ENCODE results near the gene SPTBN4.
A peak's percentile ranks its signal among the peaks of the same experiment; 100 is the strongest.
"Not testable (repeated sequence)": the region's sequence is repeated elsewhere in the genome, so short reads cannot be mapped to it uniquely, and the experiment has no call there.

SPTBN4 gene

DNA sequence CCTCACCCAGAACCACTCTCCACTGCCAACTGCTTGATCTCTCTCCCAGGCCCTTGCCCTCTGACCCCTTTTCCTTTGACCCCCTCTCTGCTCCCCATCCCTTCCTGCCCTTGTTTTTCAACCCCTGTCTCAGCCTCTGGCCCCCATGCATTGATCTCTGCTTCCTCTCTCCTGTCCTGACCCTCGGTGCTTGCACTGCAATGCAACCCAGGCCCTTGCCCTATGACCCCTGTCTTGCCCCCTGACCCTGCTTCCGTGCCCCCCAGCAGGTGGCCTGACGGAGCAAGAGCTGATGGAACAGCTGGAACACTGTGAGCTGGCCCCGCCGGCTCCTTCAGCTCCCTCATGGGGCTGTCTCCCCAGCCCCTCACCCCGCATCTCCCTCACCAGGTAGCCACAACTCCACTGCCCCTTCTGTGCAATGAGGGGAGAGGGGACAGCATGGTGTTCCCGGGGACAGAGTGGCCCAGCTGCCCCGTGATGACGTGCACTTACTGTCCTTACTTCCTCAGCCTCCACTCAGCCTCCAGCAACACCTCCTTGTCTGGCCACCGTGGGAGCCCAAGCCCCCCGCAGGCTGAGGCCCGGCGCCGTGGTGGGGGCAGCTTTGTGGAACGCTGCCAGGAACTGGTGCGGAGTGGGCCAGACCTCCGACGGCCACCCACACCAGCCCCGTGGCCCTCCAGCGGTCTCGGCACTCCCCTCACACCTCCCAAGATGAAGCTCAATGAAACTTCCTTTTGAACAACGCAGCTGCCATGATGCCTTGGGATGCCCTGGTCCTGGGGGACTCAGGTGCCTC, 123.9 kb downstream of the SPTBN4 start:
- no peak for DNase-seq

DNA sequence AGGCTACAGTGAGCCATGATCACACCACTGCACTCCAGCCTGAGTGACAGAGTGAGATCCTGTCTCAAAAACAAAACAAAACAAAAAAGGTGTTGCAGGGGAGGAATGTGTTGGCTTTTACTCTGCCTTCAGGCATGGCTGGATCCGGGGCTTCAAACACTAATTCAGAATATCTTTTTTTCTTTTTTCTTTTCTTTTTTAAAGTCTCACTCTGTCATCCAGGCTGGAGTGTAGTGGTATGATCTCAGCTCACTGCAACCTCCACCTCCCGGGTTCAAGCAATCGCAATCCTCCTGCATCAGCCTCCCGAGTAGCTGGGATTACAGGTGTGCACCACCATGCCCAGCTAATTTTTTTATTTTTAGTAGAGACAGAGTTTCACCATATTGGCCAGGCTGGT, 124.9 kb downstream of the SPTBN4 start:
- not testable (repeated sequence) for DNase-seq

DNA sequence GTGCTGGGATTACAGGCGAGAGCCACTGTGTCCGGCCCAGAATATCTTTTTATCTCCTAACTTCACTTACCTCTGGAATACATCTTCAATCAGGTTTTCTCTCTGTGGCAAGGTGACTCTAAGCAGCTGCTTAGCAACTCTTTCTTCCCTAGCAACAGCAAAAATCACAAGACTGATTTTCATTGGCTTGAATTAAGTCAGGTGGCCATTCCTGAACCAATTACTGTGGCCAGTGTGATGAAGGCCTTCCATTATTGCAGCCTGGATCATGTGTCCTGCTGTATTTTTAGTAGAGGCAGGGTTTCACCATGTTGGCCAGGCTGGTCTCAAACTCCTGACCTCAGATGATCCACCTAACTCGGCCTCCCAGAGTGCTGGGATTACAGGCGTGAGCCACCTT, 125.4 kb downstream of the SPTBN4 start:
- no peak for DNase-seq

DNA sequence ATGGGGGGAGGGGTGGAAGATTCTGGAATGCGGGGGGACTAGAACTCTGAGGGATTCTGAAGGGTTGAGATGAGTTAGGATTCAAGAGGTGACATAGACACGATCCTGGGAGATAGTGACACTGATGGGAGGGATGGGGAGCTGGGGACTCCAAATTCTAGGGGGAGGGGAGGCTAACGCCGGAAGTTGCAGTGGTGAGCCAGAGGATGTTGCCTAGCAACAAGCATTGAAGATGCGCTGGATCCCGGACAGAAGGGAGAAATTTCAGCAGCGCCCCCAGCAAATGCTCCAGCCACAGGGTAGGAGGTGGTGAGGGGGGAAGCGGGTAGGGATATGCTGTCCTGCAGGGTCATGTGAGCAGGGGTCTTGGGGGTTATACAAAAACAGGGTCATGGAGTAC, 127.5 kb downstream of the SPTBN4 start:
- DNase-seq: no peak

DNA sequence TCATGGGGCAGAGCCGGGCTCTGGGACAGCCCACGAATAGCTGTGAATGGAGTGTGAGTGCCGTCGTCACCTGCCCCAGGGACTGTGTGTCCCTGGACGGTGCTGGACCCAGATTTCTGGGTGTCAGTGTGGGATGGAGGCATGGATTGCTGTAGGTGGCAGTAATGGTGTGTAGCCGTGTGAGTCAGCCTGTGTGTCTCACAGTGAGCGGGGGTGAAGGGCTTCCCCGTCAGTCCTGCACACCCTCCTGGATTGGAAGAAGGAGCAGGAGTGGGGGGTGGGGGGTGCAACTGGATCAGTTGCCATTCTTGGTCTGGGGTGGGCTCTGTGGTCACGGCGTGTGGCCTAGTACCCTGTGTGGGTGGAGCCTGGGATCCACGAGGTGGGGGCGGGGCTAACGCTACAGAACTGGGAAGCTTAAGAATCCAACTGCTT, 127.9 kb downstream of the SPTBN4 start:
- no peak for DNase-seq

DNA sequence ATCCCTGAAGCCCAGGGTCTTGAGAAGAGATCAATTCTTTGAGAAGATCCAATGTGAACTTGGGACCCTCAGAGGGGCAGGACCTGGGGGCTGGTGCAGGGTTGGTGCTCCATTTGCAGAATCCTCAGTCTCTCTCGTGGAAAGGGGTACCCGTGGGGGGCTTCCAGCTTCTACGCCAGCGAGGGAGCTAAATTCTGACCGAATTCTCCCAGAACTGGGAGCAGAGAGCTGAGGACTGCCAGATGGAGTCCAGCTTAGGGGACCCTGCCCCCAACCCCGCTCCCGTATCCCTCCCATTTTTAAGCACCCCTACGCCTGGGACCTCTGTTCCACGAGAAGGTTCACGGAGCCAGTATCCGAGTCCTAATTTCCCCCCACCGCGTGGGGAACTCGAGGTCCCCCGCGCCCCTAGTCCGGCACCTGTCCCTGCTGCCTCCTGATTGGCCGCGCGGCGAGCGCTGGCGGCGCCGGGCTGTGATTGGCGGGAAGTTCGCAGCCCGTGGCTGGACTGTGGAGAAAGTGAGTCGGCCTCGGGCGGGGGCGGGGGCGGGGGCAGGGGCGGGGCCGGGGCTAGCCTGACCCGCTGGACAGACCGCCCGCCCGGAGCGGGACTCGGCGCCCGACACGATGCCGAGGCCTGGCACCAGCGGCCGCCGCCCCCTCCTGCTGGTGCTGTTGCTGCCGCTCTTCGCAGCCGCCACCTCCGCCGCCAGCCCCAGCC, 130.0 kb downstream of the SPTBN4 start:
- DNase-seq: no peak

DNA sequence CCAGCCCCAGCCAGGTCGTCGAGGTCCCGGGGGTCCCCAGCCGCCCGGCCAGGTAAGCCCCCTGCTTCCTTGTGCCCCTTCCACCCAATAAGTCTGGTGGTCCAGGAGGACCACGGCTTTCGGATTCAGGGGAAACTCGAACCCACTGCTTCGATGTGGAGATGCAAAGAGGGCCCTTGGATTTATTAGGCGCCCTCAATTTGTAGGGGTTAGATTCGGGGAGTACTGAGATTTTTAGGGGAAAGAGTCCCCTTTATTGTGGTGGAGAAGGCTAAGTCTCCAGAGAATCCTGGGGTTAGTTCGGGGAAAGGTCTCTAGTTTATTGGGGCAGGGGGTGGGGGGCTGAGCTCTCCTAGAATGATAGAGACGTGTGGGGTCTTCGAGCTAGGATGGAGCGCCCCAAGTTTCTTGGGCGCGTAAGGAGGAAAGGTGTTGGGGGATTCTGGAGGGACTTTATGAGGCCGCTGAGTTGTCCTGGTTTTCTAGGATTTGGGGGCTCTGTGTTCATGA, 130.6 kb downstream of the SPTBN4 start:
- DNase-seq: no peak

DNA sequence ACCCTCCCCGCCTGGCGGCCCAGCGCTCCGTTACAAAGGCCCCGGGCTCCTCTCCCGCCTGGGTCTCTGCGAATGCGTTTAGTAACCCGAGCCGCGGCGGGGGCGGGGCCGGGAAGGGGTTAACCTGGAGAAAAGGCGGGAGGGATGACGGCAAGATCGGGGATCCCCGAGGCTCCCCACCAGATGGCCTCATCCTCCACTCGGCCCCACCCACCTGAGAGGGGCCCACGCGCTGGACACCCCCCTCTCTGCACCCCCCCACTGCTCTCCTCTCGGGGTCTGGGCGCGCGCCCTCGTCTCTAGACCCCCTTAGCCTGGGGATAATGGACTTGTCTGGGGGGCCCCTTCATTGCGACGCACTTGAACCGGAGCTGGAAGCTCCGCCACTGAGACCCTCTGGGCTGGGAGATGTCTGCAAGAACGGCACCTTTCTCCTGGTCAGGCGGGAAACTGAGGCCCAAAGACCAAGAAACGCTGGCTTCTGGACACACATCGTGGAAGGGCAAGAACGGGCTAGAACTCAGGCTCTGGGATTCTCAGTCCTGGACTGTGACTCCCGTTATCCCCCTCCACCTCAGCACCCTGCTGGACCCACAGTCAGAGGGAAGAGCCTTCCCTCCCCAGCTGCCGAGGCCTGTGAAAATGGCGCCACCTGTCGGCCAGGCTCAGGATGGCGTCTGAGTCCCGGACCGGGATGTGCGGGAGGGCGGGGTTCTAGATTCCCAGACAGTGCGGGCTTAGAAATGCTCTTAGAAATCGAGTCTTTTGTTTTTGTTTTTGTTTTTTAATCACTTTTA, 131.5 kb downstream of the SPTBN4 start:
- DNase-seq: peak; percentile 86

DNA sequence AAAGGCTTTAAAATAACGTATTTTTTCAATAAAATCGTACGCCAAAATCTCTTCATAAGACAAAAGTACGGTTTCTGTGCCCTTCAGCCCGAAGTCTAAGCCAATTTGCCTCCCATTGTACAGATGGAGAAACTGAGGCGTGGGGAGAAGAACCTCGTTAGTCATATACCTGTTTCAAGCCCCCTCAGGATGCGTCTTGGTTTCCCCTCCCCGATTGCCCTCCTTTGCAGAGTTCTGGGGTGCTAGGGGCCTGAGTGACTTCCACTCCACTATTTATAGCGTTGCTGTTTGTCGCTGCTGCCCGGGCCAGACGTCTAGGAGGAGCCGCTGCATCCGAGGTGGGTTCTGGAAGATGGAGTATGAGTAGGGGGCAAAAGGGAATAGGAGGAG, 132.1 kb downstream of the SPTBN4 start:
- no peak for DNase-seq

DNA sequence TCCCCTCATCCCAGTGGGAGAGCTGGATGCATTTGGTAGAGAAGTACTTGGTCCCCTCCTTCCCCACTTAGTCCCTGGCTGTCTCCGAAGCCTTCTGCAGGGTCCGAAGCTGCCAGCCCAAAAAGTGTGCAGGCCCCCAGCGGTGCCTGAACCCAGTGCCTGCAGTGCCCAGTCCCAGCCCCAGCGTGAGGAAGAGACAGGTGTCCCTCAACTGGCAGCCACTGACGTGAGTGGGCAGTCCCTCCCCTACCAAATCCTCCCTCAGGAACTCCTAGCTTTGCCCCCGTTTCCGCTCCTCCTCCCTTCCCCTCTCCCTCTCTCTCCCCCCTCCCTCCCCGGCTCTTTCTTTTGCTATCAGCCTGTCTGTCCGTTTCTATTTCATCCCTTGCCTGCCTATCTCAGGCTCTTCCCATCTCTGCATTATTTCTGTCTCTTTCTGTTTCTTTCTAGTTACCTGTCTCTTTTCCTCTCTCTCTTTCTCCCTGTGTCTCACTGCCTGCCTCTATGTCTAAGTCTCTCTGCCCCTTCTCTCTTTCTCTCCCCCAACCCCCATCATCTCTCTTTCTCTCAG, 132.6 kb downstream of the SPTBN4 start:
- no peak for DNase-seq

DNA sequence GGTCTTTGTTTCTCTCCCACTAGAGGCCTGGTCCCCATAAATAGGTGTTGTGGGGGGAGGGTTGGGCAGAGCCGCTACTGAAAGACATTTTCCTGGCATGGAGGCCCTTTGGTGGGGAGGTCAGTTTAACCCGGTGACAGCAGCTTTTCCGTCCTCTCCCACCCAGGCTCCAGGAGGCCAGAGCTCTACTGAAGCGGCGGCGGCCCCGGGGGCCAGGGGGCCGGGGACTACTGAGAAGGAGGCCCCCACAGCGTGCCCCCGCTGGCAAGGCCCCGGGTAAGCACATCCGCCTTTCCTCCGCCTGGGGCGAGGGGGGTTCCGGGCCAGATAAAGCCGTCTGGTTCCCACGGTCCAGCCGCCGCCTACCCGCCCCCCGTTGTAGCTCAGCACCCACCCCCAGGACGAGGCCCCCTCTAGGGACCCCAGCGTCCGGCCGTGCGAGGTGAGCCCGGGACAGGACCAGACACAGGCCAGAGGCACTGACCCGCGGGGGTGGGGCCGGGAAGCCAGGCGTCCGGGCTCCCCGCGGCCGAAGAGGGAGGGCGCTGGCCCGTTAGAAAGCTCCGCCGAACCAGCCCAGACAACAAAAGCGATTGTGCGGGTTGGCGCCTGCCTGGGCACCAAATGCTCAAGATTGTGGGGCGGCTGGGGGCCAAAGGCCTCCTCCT, 133.2 kb downstream of the SPTBN4 start:
- no peak for DNase-seq

DNA sequence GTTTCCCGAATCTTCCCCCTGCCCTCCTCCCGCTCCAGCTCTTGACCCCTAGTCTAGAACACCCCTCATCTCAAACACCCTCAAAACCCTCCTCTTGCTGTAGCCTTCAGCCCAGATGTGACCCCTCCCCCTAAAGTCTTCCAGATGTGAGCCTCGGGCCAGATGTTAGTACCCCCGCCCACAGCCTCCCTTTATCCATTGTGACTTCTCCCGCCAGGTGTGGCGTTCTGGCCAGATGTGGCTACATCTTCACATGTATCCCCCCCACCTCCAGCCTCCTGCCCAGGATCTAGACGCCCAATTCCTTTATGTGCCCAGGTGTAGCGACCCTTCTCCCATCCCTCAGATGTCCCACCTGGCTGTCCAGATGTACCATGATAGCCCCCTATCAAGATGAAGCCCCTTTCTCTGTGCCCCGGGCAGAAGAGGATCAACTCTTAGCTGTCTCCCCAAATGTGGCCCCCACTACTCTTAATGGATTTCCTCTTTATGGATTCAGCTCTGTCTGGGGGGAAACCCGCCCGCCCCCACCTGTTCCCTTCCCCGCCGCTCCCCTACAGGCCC, 133.9 kb downstream of the SPTBN4 start:
- DNase-seq: no peak

DNA sequence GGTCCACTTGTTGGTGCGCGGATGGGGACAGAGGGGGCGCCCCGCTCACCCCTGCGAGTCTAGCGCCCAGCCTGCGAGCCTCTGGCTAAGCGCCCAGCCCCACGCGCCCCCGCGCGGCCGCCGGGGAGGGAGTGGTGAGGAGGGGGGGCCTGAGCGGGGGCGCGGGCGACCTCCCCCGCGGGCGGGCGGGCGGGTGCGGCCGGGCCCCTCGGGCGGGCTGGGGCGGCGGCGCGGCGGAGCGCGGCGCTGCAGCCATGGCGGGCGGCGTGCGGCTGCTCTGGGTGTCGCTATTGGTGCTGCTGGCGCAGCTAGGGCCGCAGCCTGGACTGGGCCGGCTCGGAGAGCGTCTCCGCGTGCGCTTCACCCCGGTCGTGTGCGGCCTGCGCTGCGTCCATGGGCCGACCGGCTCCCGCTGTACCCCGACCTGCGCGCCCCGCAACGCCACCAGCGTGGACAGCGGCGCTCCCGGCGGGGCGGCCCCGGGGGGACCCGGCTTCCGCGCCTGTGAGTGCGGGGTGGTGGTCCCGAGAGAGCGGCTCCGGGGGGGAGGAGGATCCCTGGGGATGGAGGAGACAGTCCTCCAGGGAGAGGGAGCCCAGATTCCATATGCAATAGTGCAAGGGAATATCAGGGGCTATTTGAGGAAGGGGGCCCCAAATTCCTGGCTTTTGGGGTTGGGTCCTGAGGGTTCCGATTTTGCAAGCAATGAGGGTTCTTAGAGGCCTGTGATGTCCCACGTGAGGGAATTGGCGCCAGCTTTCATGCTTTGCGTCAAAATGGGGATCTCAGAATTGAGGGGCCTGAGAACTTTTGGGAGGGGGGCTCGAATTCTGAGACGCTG, 134.6 kb downstream of the SPTBN4 start, which contains the start of gene LTBP4:
Gene LTBP4 (plus strand): TSS at position 236 of the 841 bp plus-strand sequence. CDS start 19 bp downstream, at position 255.
- DNase-seq: no peak

DNA sequence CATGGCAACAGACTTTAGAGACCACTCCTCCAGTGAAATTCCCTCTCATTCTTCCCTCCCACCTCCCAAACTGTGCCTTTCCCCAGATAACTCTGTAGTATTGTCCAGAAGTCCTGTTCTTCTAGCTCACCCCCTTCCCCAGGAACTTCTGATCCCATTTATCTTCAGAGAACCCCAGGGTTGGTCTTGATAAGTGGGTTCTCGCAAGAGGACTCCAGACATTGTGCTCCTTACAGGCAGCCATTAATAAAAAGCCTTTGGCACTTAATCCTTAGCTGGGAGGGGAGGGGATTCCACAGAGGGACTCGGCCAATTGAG, 136.2 kb downstream of the SPTBN4 start:
- no peak for DNase-seq

DNA sequence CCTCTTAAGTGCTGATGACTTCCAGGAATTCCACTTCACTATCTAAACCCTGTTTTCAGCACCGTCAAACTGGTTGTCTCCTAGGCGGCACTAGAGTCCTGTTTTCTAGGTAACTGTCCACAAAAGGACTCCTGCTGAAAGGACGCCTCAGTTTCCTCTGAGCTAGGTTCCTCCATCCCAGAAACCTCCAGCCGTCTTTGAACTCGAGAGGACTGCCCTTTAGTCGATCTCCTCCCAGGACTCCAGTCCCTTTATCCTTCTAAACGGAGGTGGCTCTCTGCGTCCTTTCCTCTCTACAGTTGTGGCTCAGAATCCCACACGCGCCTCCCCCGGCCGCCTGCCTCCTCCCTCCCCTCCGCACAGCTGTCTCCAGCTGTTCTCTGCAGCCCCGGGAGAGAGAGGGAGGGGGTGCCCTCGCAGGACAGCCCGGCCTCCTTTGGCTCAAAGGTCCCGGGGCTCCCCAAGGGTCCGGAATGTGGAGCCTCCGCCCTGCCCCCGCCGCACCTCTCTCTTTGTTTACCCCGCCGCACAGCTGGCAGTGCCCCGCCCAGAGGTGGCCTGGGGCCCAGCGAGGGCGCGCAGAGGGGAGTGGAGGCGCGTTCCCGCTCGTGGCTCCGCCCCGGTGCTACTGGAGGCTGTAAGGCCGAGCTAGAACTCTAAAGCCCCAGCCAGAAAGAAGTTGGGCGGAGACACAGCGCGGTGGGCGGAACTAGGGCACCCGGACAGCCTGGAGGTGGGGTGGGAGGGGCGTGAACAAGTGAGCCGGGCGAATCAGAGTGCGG, 136.8 kb downstream of the SPTBN4 start:
- DNase-seq: peak; percentile 96

DNA sequence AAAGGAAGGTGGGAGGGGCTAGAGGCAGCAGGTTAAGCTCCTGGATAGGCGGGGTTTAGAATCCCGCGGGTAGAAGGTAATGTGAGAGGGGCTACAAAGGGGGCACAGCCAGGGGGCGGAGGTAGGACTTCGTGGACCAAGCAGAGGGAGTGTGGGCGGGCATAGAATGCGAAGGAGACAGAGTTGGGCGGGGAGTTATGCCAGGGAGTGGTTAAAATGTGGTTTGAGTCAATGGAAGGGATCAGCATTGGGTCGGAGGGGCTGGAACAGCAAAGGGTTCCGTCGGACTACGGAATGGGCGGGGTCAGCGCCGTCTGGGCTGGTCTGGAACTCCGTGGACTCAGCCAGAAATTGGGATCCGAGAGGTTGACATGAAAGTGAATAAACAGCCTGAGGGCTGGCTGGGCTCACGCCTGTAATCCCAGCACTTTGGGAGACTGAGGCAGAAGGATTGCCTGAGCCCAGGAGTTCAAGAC, 137.4 kb downstream of the SPTBN4 start:
- DNase-seq: no peak

DNA sequence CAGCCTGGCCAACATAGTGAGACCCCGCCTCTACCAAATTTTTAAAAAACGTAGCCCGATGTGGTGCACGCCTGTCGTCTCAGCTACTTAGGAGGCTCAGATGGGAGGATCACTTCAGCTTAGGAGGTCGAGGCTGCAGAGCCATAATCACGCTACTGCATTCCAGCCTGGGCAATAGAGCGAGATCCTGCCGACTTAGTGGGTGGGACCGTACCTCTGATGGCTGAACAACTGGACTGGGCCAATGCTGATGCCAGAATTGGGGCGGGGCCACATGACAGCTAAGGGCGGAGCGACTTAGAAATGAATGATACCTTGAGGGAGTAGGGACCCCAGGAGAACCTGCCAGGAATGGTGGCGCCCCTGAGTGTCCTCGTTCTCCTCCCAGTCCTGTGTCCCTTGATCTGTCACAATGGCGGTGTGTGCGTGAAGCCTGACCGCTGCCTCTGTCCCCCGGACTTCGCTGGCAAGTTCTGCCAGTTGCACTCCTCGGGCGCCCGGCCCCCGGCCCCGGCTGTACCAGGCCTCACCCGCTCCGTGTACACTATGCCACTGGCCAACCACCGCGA, 137.9 kb downstream of the SPTBN4 start:
- no peak for DNase-seq

DNA sequence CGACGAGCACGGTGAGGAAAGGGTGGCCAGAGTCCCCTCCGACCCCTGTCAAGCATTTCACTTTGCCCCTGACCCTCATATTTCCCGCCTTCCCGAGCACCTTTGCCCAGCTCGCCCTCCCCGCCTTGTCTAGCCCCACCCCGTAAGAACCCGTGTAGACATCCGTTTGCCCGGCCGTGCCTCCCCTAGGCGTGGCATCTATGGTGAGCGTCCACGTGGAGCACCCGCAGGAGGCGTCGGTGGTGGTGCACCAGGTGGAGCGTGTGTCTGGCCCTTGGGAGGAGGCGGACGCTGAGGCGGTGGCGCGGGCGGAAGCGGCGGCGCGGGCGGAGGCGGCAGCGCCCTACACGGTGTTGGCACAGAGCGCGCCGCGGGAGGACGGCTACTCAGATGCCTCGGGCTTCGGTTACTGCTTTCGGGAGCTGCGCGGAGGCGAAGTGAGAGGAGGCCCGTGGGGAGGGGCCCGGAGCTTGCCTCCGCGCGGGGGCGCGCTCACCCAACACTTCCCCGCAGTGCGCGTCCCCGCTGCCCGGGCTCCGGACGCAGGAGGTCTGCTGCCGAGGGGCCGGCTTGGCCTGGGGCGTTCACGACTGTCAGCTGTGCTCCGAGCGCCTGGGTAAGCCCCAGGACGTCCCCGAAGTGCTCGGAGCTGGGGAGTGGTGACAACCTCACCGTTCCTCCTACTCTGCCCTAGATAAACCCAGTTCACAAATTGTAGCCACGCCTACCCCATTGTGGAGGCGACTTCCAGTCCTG, 138.6 kb downstream of the SPTBN4 start:
- DNase-seq: peak; percentile 76
